PC-3 (cell line): ENCODE measurements around the gene BAIAP2L1. TPM values are rescaled to one million over a fixed set of nuclear protein-coding genes. Genes with fewer than 3 reads are reported as not detected.

Experiments used
- ATAC-seq: fragments of 200-7000 bp; cut with Tn5 transposase; 2 replicates; pipeline ENCODE4 v1.9.1; 2020; ENCODE audit warnings: mild to moderate bottlenecking, moderate library complexity
- BruUV-seq: library from RNA; stranded (reverse); fragments of 400-500 nt; replicated peaks from 2 replicates; lab custom pipeline; 2021; lab: Mats Ljungman, UMichigan
- CTCF ChIA-PET: fragments of 300-600 bp; sonication (Branson Sonifier 250); formaldehyde crosslinking; loops from one replicate; lab custom pipeline; 2022; ENCODE audit warnings: antibody characterized with exemption; lab: Charles Lee
- POLR2A ChIA-PET: fragments of 300-600 bp; sonication (Branson Sonifier 250); formaldehyde crosslinking; loops from one replicate; lab custom pipeline; 2022; ENCODE audit warnings: antibody characterized with exemption; ENCODE audit not compliant: unreplicated experiment; lab: Charles Lee
- DNase-seq: peaks from one replicate; pipeline ENCODE4 v3.0.0-alpha.2; 2015
- H2AFZ ChIP-seq: fragments of 300-600 bp; sonication (generic); 2 replicates; pipeline ENCODE4 v1.6.0; 2016; ENCODE audit warnings: antibody characterized with exemption, low read length
- H3F3A ChIP-seq: fragments of 300-600 bp; sonication (generic); one replicate; pipeline ENCODE4 v1.6.0; 2017; ENCODE audit warnings: antibody characterized with exemption, low read length, control low read depth, mild to moderate bottlenecking; ENCODE audit not compliant: unreplicated experiment
- H3K27ac ChIP-seq: fragments of 300-600 bp; sonication (generic); 2 replicates; pipeline ENCODE4 v1.5.1; 2016; ENCODE audit warnings: mild to moderate bottlenecking, low read length
- H3K27me3 ChIP-seq: fragments of 300-600 bp; sonication (generic); 2 replicates; pipeline ENCODE4 v1.6.1; 2016; ENCODE audit warnings: low read length, mixed read lengths
- H3K36me3 ChIP-seq: fragments of 300-600 bp; sonication (generic); 2 replicates; pipeline ENCODE4 v1.6.1; 2016; ENCODE audit warnings: low read depth, mixed run types, low read length, mixed read lengths
- H3K4me1 ChIP-seq: fragments of 300-600 bp; sonication (generic); 2 replicates; pipeline ENCODE4 v1.5.1; 2016; ENCODE audit warnings: low read length; ENCODE audit not compliant: insufficient read depth
- H3K4me2 ChIP-seq: fragments of 300-600 bp; sonication (generic); 2 replicates; pipeline ENCODE4 v1.6.0; 2016; ENCODE audit warnings: low read length
- H3K4me3 ChIP-seq: fragments of 300-600 bp; sonication (generic); 2 replicates; pipeline ENCODE4 v1.5.1; 2016; ENCODE audit warnings: mild to moderate bottlenecking, low read length, mixed read lengths
- H3K79me2 ChIP-seq: fragments of 300-600 bp; sonication (generic); 2 replicates; pipeline ENCODE4 v1.6.1; 2017; ENCODE audit warnings: low read length, mixed read lengths
- H3K9ac ChIP-seq: fragments of 300-600 bp; sonication (generic); 2 replicates; pipeline ENCODE4 v1.6.0; 2016; ENCODE audit warnings: mild to moderate bottlenecking, low read length
- H3K9me2 ChIP-seq: fragments of 300-600 bp; sonication (generic); replicated peaks from 2 replicates; pipeline ENCODE4 v1.6.1; 2016; ENCODE audit warnings: mixed run types, low read length, mixed read lengths
- H3K9me3 ChIP-seq: fragments of 300-600 bp; sonication (generic); 2 replicates; pipeline ENCODE4 v1.6.1; 2016; ENCODE audit warnings: low read length, mixed read lengths
- H4K20me1 ChIP-seq: fragments of 300-600 bp; sonication (generic); 2 replicates; pipeline ENCODE4 v1.6.1; 2016; ENCODE audit warnings: low read length, mixed read lengths
- CTCF ChIP-seq: fragments of 300-600 bp; sonication (generic); conservative IDR thresholded peaks from 2 replicates; pipeline ENCODE4 v1.5.1; 2017; ENCODE audit warnings: antibody characterized with exemption, low read depth, mild to moderate bottlenecking, low read length
- EZH2 ChIP-seq: fragments of 300-600 bp; sonication (generic); IDR thresholded peaks from one replicate; pipeline ENCODE4 v1.6.1; 2017; ENCODE audit warnings: antibody characterized with exemption, mild to moderate bottlenecking, low read length; ENCODE audit not compliant: unreplicated experiment
- EZH2phosphoT487 ChIP-seq: fragments of 300-600 bp; sonication (generic); IDR thresholded peaks from 2 replicates; pipeline ENCODE4 v1.6.1; 2018; ENCODE audit warnings: mild to moderate bottlenecking, antibody characterized with exemption, low read length, borderline replicate concordance
- intact Hi-C: fragments of 100-400 bp; cut with micrococcal nuclease; formaldehyde crosslinking; loops from 2 replicates; pipeline ENCODE4 v1.9.0; 2023
- total RNA-seq: library from RNA; depleted of rRNA; stranded (reverse); fragments of >200 nt; gene quantifications from 2 replicates; pipeline ENCODE4 v1.2.3, GENCODE V29; 2014

Gene BAIAP2L1
- total RNA-seq, 1 experiment from 2014 or later: 18.9 TPM

DNA sequence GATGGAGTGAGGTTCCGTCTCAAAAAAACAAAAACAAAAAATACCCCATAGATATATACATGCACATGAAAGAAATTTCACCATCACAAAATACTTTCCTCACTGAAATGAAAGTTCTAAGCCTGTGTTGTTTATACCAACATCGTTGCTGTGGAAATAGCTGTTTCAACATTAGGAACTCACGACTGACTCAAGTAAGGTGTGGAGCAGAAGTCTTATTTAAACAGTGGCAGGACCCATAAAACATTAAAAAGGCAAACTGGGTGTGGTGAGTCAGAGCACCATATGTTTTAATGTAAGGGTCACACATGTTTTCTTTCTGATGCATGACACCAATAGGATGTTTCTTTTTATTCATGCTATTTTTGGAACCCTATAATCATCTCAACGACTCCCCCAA, 48.3 kb downstream of the BAIAP2L1 start:
- H3K79me2 ChIP-seq: peaks cover 51% of the 10 kb centered on the region
- BruUV-seq: no TSS peak
- H3K4me3 ChIP-seq: peak overlapping the region; percentile 50; the same call in 1 of the 2 replicates
- H3K9ac ChIP-seq: peak overlapping the region; percentile 62
- H2AFZ ChIP-seq: no peak overlapping the region
- no peak for TF ChIP-seq EZH2
- peak overlapping the region; percentile 88 for H3K27ac ChIP-seq
- peaks cover 9% of the 10 kb centered on the region; the same call in 1 of the 2 replicates for H3K36me3 ChIP-seq
- H3F3A ChIP-seq: no peaks in the 10 kb centered on the region
- peak overlapping the region; percentile 89 for H3K4me2 ChIP-seq
- no peaks in the 10 kb centered on the region for H3K27me3 ChIP-seq
- H3K9me3 ChIP-seq: no peaks in the 10 kb centered on the region
- ChIA-PET POLR2A (interaction anchor here (0.5 to 0.7 kb wide), 2 partner anchors 44 to 48 kb away, joined by 3 to 5 read pairs; partner anchors contain the start of gene BAIAP2L1), CTCF (interaction anchor here (1.0 to 1.1 kb wide), 2 partner anchors 48 to 66 kb away, joined by 3 to 12 read pairs; partner anchors contain the start of gene BAIAP2L1)
- ATAC-seq (peak; percentile 59), DNase-seq (peak; percentile 96)
- no peaks in the 10 kb centered on the region for H4K20me1 ChIP-seq
- H3K9me2 ChIP-seq: no peaks in the 10 kb centered on the region
- H3K4me1 ChIP-seq: peaks cover 42% of the 10 kb centered on the region
- intact Hi-C loops: loop anchor here (1.0 to 5.0 kb wide), 2 partner anchors 49 to 65 kb away; partner anchors contain the start of gene BAIAP2L1

GRCh38 chr7:98351136-98351535, 49.8 kb downstream of the BAIAP2L1 start:
- intact Hi-C loops: loop anchor here (5.0 kb wide), 1 partner anchor 66 kb away; no protein-coding TSS in a partner anchor
- H3K4me3 ChIP-seq: no peak overlapping the region
- no peak overlapping the region for H3K4me2 ChIP-seq
- H3K36me3 ChIP-seq: peaks cover 9% of the 10 kb centered on the region; the same call in 1 of the 2 replicates
- no peak for TF ChIP-seq EZH2phosphoT487
- no peak for DNase-seq
- H3K79me2 ChIP-seq: peaks cover 59% of the 10 kb centered on the region
- H3K27ac ChIP-seq: no peak overlapping the region
- no peak overlapping the region for H3K9ac ChIP-seq
- ChIA-PET CTCF (no interaction called here), POLR2A (no interaction called here)
- H3K4me1 ChIP-seq: peaks cover 39% of the 10 kb centered on the region
- no peaks in the 10 kb centered on the region for H3K27me3 ChIP-seq
- no TSS peak for BruUV-seq
- no peaks in the 10 kb centered on the region for H4K20me1 ChIP-seq
- no peaks in the 10 kb centered on the region for H3F3A ChIP-seq
- H3K9me2 ChIP-seq: no peaks in the 10 kb centered on the region
- ATAC-seq: no peak
- no peaks in the 10 kb centered on the region for H3K9me3 ChIP-seq
- H2AFZ ChIP-seq: no peak overlapping the region

- H3K79me2 ChIP-seq: peaks cover 75% of the 10 kb centered on the region
- CTCF ChIA-PET: no interaction called here
- H3K36me3 ChIP-seq: peaks cover 9% of the 10 kb centered on the region; the same call in 1 of the 2 replicates
- no TSS peak for BruUV-seq
- DNase-seq (no peak), ATAC-seq (no peak)
- peaks cover 18% of the 10 kb centered on the region for H3K4me1 ChIP-seq
- no peaks in the 10 kb centered on the region for H3F3A ChIP-seq
- intact Hi-C loops: no loop called here
- no peaks in the 10 kb centered on the region for H4K20me1 ChIP-seq
- no peak overlapping the region for H3K4me3 ChIP-seq
- no peak overlapping the region for H2AFZ ChIP-seq
- TF ChIP-seq EZH2 (no peak), EZH2phosphoT487 (no peak), CTCF (no peak)
- no peaks in the 10 kb centered on the region for H3K9me3 ChIP-seq
- no peaks in the 10 kb centered on the region for H3K9me2 ChIP-seq
- H3K27me3 ChIP-seq: no peaks in the 10 kb centered on the region
- H3K4me2 ChIP-seq: no peak overlapping the region
- no peak overlapping the region for H3K9ac ChIP-seq
- POLR2A ChIA-PET: no interaction called here
- no peak overlapping the region for H3K27ac ChIP-seq
Observed at GRCh38 chr7:98348726-98349474, 52.0 kb downstream of the BAIAP2L1 start.
